ENCODE data around the gene CPVL.

CPVL gene

GRCh38 chr7:29170781-29171180 is 24.4 kb upstream of the CPVL start:
- no peaks in the 10 kb centered on the region for H3K4me1 ChIP-seq (ENCODE audit: insufficient read depth, insufficient read length)
- no peak overlapping the region for H3K4me3 ChIP-seq (ENCODE audit: insufficient read length, low read depth)
- no peaks in the 10 kb centered on the region for H3K27me3 ChIP-seq (ENCODE audit: insufficient read depth, insufficient read length)
- H3K36me3 ChIP-seq (ENCODE audit: insufficient read depth, insufficient read length, low read length), result no peaks in the 10 kb centered on the region
- H3K9me3 ChIP-seq (ENCODE audit: insufficient read depth, low read length), result peaks cover 4% of the 10 kb centered on the region; the same call in 1 of the 2 replicates
- no peak overlapping the region for H3K9ac ChIP-seq (ENCODE audit: insufficient read length, low read depth)
- no peak for DNase-seq (ENCODE audit: low read depth, low spot score)
- no peak for TF ChIP-seq ZNF274 (IDR thresholded peaks at IDR 0.05; ENCODE audit: low read depth, low read length)
- no peak for TF ChIP-seq YY1 (IDR thresholded peaks at IDR 0.05; ENCODE audit: insufficient read depth, insufficient read length)
- no peak for TF ChIP-seq SUZ12 (IDR thresholded peaks at IDR 0.05; ENCODE audit: extremely low read depth, insufficient read depth, insufficient read length)

- Histone ChIP-seq H3K36me3 (ENCODE audit: insufficient read depth, insufficient read length, low read length) (no peaks in the 10 kb centered on the region), H3K4me3 (ENCODE audit: insufficient read length, low read depth) (no peak overlapping the region), H3K9me3 (ENCODE audit: insufficient read depth, low read length) (peaks cover 10% of the 10 kb centered on the region), H3K27me3 (ENCODE audit: insufficient read depth, insufficient read length) (no peaks in the 10 kb centered on the region), H3K4me1 (ENCODE audit: insufficient read depth, insufficient read length) (no peaks in the 10 kb centered on the region), H3K9ac (ENCODE audit: insufficient read length, low read depth) (no peak overlapping the region)
- TF ChIP-seq ZNF274 (IDR thresholded peaks at IDR 0.05; ENCODE audit: low read depth, low read length), result no peak
- no peak for TF ChIP-seq YY1 (IDR thresholded peaks at IDR 0.05; ENCODE audit: insufficient read depth, insufficient read length)
- no peak for TF ChIP-seq SUZ12 (IDR thresholded peaks at IDR 0.05; ENCODE audit: extremely low read depth, insufficient read depth, insufficient read length)
- no peak for DNase-seq (ENCODE audit: low read depth, low spot score)
Measured at GRCh38 chr7:29167721-29168120, 21.4 kb upstream of the CPVL start.

- H3K4me3 ChIP-seq (ENCODE audit: insufficient read length, low read depth), result no peak overlapping the region
- no peaks in the 10 kb centered on the region for H3K27me3 ChIP-seq (ENCODE audit: insufficient read depth, insufficient read length)
- peaks cover 10% of the 10 kb centered on the region for H3K9me3 ChIP-seq (ENCODE audit: insufficient read depth, low read length)
- no peaks in the 10 kb centered on the region for H3K36me3 ChIP-seq (ENCODE audit: insufficient read depth, insufficient read length, low read length)
- TF ChIP-seq SUZ12 (IDR thresholded peaks at IDR 0.05; ENCODE audit: extremely low read depth, insufficient read depth, insufficient read length) (no peak), YY1 (IDR thresholded peaks at IDR 0.05; ENCODE audit: insufficient read depth, insufficient read length) (no peak), ZNF274 (IDR thresholded peaks at IDR 0.05; ENCODE audit: low read depth, low read length) (no peak)
- no peaks in the 10 kb centered on the region for H3K4me1 ChIP-seq (ENCODE audit: insufficient read depth, insufficient read length)
- DNase-seq (ENCODE audit: low read depth, low spot score), result no peak
- H3K9ac ChIP-seq (ENCODE audit: insufficient read length, low read depth), result no peak overlapping the region
Measured at GRCh38 chr7:29163854-29164253, 17.5 kb upstream of the CPVL start.

GRCh38 chr7:29162577-29162976 is 16.2 kb upstream of the CPVL start:
- no peaks in the 10 kb centered on the region for H3K36me3 ChIP-seq (ENCODE audit: insufficient read depth, insufficient read length, low read length)

GRCh38 chr7:29161231-29161630 is 14.9 kb upstream of the CPVL start:
- no peaks in the 10 kb centered on the region for H3K27me3 ChIP-seq (ENCODE audit: insufficient read depth, insufficient read length)
- no peak overlapping the region for H3K9ac ChIP-seq (ENCODE audit: insufficient read length, low read depth)
- no peaks in the 10 kb centered on the region for H3K36me3 ChIP-seq (ENCODE audit: insufficient read depth, insufficient read length, low read length)
- no peaks in the 10 kb centered on the region for H3K4me1 ChIP-seq (ENCODE audit: insufficient read depth, insufficient read length)
- H3K9me3 ChIP-seq (ENCODE audit: insufficient read depth, low read length), result peaks cover 10% of the 10 kb centered on the region
- DNase-seq (ENCODE audit: low read depth, low spot score), result no peak
- TF ChIP-seq SUZ12 (IDR thresholded peaks at IDR 0.05; ENCODE audit: extremely low read depth, insufficient read depth, insufficient read length) (no peak), ZNF274 (IDR thresholded peaks at IDR 0.05; ENCODE audit: low read depth, low read length) (no peak), YY1 (IDR thresholded peaks at IDR 0.05; ENCODE audit: insufficient read depth, insufficient read length) (no peak)
- no peak overlapping the region for H3K4me3 ChIP-seq (ENCODE audit: insufficient read length, low read depth)

More at GRCh38 chr7:29162577-29162976, 16.2 kb upstream of the CPVL start:
- Histone ChIP-seq H3K4me3 (ENCODE audit: insufficient read length, low read depth) (no peak overlapping the region), H3K9ac (ENCODE audit: insufficient read length, low read depth) (no peak overlapping the region), H3K4me1 (ENCODE audit: insufficient read depth, insufficient read length) (no peaks in the 10 kb centered on the region), H3K9me3 (ENCODE audit: insufficient read depth, low read length) (peaks cover 10% of the 10 kb centered on the region), H3K27me3 (ENCODE audit: insufficient read depth, insufficient read length) (no peaks in the 10 kb centered on the region)
- no peak for TF ChIP-seq ZNF274 (IDR thresholded peaks at IDR 0.05; ENCODE audit: low read depth, low read length)
- no peak for TF ChIP-seq SUZ12 (IDR thresholded peaks at IDR 0.05; ENCODE audit: extremely low read depth, insufficient read depth, insufficient read length)
- no peak for TF ChIP-seq YY1 (IDR thresholded peaks at IDR 0.05; ENCODE audit: insufficient read depth, insufficient read length)
- DNase-seq (ENCODE audit: low read depth, low spot score), result no peak

GRCh38 chr7:29160080-29160479 is 13.7 kb upstream of the CPVL start:
- Histone ChIP-seq H3K36me3 (ENCODE audit: insufficient read depth, insufficient read length, low read length) (no peaks in the 10 kb centered on the region), H3K4me3 (ENCODE audit: insufficient read length, low read depth) (no peak overlapping the region), H3K9ac (ENCODE audit: insufficient read length, low read depth) (no peak overlapping the region), H3K27me3 (ENCODE audit: insufficient read depth, insufficient read length) (no peaks in the 10 kb centered on the region), H3K4me1 (ENCODE audit: insufficient read depth, insufficient read length) (no peaks in the 10 kb centered on the region), H3K9me3 (ENCODE audit: insufficient read depth, low read length) (no peaks in the 10 kb centered on the region; the same call in 1 of the 2 replicates)
- no peak for DNase-seq (ENCODE audit: low read depth, low spot score)
- TF ChIP-seq SUZ12 (IDR thresholded peaks at IDR 0.05; ENCODE audit: extremely low read depth, insufficient read depth, insufficient read length), result no peak
- no peak for TF ChIP-seq YY1 (IDR thresholded peaks at IDR 0.05; ENCODE audit: insufficient read depth, insufficient read length)
- TF ChIP-seq ZNF274 (IDR thresholded peaks at IDR 0.05; ENCODE audit: low read depth, low read length), result no peak

GRCh38 chr7:29158795-29159423 is 12.6 kb upstream of the CPVL start:
- Histone ChIP-seq H3K27me3 (ENCODE audit: insufficient read depth, insufficient read length) (no peaks in the 10 kb centered on the region), H3K36me3 (ENCODE audit: insufficient read depth, insufficient read length, low read length) (peaks cover 3% of the 10 kb centered on the region), H3K4me3 (ENCODE audit: insufficient read length, low read depth) (no peak overlapping the region), H3K4me1 (ENCODE audit: insufficient read depth, insufficient read length) (peaks cover 2% of the 10 kb centered on the region), H3K9me3 (ENCODE audit: insufficient read depth, low read length) (peaks cover 4% of the 10 kb centered on the region; the same call in 1 of the 2 replicates), H3K9ac (ENCODE audit: insufficient read length, low read depth) (no peak overlapping the region)
- no peak for DNase-seq (ENCODE audit: low read depth, low spot score)
- TF ChIP-seq YY1 (IDR thresholded peaks at IDR 0.05; ENCODE audit: insufficient read depth, insufficient read length), result no peak
- no peak for TF ChIP-seq SUZ12 (IDR thresholded peaks at IDR 0.05; ENCODE audit: extremely low read depth, insufficient read depth, insufficient read length)
- TF ChIP-seq ZNF274 (IDR thresholded peaks at IDR 0.05; ENCODE audit: low read depth, low read length), result no peak
